Spleen (tissue), 11 donors: ENCODE results near the gene NACAD. TPM values are rescaled to one million over a fixed set of nuclear protein-coding genes. Genes with fewer than 3 reads are reported as not detected.

Experiments
- DNase-seq: peaks from one replicate; pipeline ENCODE4 v3.0.0-alpha.2; 2020
- H3K27ac ChIP-seq, 8 donors: fragments of 200-600 bp; sonication (generic) in 7 of 8; 1 replicate in 4 of 8; 2 replicates in 4 of 8; pipeline versions ENCODE4 v1.5.0 to v1.8.0; 2016 to 2021; ENCODE audit warnings: inconsistent platforms in 4 of 8, mild to moderate bottlenecking in 4 of 8, moderate library complexity in 1 of 8
- H3K27me3 ChIP-seq, 7 donors: fragments of 200-600 bp; sonication (generic) in 6 of 7; replicated peaks in 1 of 7; 1 replicate in 4 of 7; 2 replicates in 3 of 7; pipeline versions ENCODE4 v1.5.0 to v1.8.0; 2016 to 2021; ENCODE audit warnings: inconsistent platforms in 3 of 7, mild to moderate bottlenecking in 1 of 7
- H3K36me3 ChIP-seq, 6 donors: fragments of 200-600 bp; sonication (generic) in 5 of 6; 1 replicate in 4 of 6; 2 replicates in 2 of 6; pipeline versions ENCODE4 v1.5.0 to v1.8.0; 2016 to 2021; ENCODE audit warnings: inconsistent platforms in 2 of 6
- H3K4me1 ChIP-seq, 6 donors: fragments of 200-600 bp; sonication (generic) in 5 of 6; 1 replicate in 3 of 6; 2 replicates in 3 of 6; pipeline versions ENCODE4 v1.5.0 to v1.8.0; 2016 to 2021; ENCODE audit warnings: inconsistent platforms in 3 of 6
- H3K4me3 ChIP-seq, 8 donors: fragments of 200-600 bp; sonication (generic) in 7 of 8; 1 replicate in 4 of 8; 2 replicates in 4 of 8; pipeline versions ENCODE4 v1.5.0 to v1.8.0; 2016 to 2021; ENCODE audit warnings: inconsistent platforms in 4 of 8, mild to moderate bottlenecking in 4 of 8, moderate library complexity in 2 of 8
- H3K9me3 ChIP-seq, 8 donors: fragments of 200-600 bp; sonication (generic) in 7 of 8; 1 replicate in 4 of 8; 2 replicates in 4 of 8; pipeline versions ENCODE4 v1.5.0 to v1.8.0; 2016 to 2021; ENCODE audit warnings: inconsistent platforms in 4 of 8
- CTCF ChIP-seq, 11 experiments: fragments of 200-600 bp in 7 of 11; fragments of 450-650 bp in 4 of 11; sonication (generic) in 4 of 11; IDR thresholded peaks in 8 of 11; conservative IDR thresholded peaks in 3 of 11; 1 replicate in 7 of 11; 2 replicates in 4 of 11; pipeline versions ENCODE4 v1.4.0 to v1.8.0; 2016 to 2021; ENCODE audit warnings: antibody characterized with exemption in 11 of 11, inconsistent platforms in 4 of 11, mild to moderate bottlenecking in 1 of 11
- POLR2A ChIP-seq, 3 donors: fragments of 450-650 bp; IDR thresholded peaks; one replicate each; pipeline ENCODE4 v1.5.1; 2017; ENCODE audit warnings: antibody characterized with exemption in 3 of 3, mild to moderate bottlenecking in 1 of 3
- POLR2AphosphoS5 ChIP-seq, 3 donors: sonication (generic); formaldehyde crosslinking; IDR thresholded peaks; one replicate each; pipeline ENCODE4 v1.5.1; 2017; ENCODE audit warnings: antibody characterized with exemption in 3 of 3
- WGBS, 5 donors: extraction: QIAGEN DNeasy Blood & Tissue Kit in 3 of 5; methylation state at CpG; one replicate each; pipeline versions ENCODE4 v1.1.5 to v1.1.7; 2013 to 2018; 5-methylcytosine and 5-hydroxymethylcytosine counted together
- intact Hi-C: fragments of 100-400 bp; cut with DNase I; formaldehyde crosslinking; loops from one replicate; pipeline ENCODE4 v1.15.0; 2023; ENCODE audit warnings: low total_unique reads
- polyA plus RNA-seq, 3 donors: library from polyadenylated mRNA; stranded (reverse); fragments of 200-250 nt; gene quantifications; one replicate each; pipeline ENCODE4 v1.2.1, GENCODE V29; 2013
- total RNA-seq, 7 donors: library from RNA; depleted of rRNA in 3 of 7; stranded (reverse); fragments of >200 nt in 3 of 7; fragmentation: NEBNext Ultra II Directional in 4 of 7; extraction: Animal tissue kit (Norgen Biotek cat#: 25700) in 4 of 7; gene quantifications; one replicate each; pipeline versions ENCODE4 v1.1.0 to v1.2.1, GENCODE V29; 2016 to 2021
- donor health status: healthy with polysubstance abuse.
- donor health status: DM: no; HTN: no; CAD: no; lungs with moderate emphysema.
- donor health status: DM: no; HTN: no; CAD: no.
- donor health status: Bipolar disorder and iron deficiency.
- donor health status: healthy.
- donor health status: DM: no; HTN: no; CAD: no.
- donor health status: DM: yes; HTN: yes; CAD: no.

Gene NACAD
- total and polyA plus RNA-seq, 10 donors = 0.30 to 6.2 (median 1.7) TPM

- Histone ChIP-seq H3K9me3 (peaks cover 0 to 28% (median 15%) of the 10 kb centered on the region in 8 donors), H3K4me3 (no peak overlapping the region), H3K4me1 (peaks cover 0 to 20% (median 14%) of the 10 kb centered on the region in 6 donors), H3K27ac (no peak overlapping the region), H3K36me3 (no peaks in the 10 kb centered on the region), H3K27me3 (peaks cover 0 to 25% (median 11%) of the 10 kb centered on the region in 7 donors)
- 68 to 79% (median 69%) methylated on average over 7 of the region's 7 CpGs for WGBS, 5 donors
- TF ChIP-seq POLR2A (IDR thresholded peaks at IDR 0.05) (no peak), POLR2AphosphoS5 (IDR thresholded peaks at IDR 0.05) (no peak), CTCF (IDR thresholded peaks at IDR 0.05 in 8 of 11, conservative IDR thresholded peaks at IDR 0.05 in 3 of 11) (no peak)
- intact Hi-C loops = no loop called here
- no peak for DNase-seq
Measured at GRCh38 chr7:45092100-45092930, 3.5 kb upstream of the NACAD start.

- no peak for TF ChIP-seq CTCF (IDR thresholded peaks at IDR 0.05 in 8 of 11, conservative IDR thresholded peaks at IDR 0.05 in 3 of 11)
- no peak for TF ChIP-seq POLR2A (IDR thresholded peaks at IDR 0.05)
- TF ChIP-seq POLR2AphosphoS5 (IDR thresholded peaks at IDR 0.05) = no peak
- Histone ChIP-seq H3K27ac (peak overlapping the region in 3 of 8 donors; percentile 30 to 54 (median 47)), H3K4me1 (peaks cover 0 to 20% (median 14%) of the 10 kb centered on the region in 6 donors), H3K4me3 (peak overlapping the region; percentile 23 to 77 (median 47)), H3K9me3 (peaks cover 0 to 16% (median 10%) of the 10 kb centered on the region in 8 donors), H3K27me3 (peaks cover 0 to 25% (median 11%) of the 10 kb centered on the region in 7 donors), H3K36me3 (no peaks in the 10 kb centered on the region)
- intact Hi-C loops = no loop called here
- peak; percentile 81 for DNase-seq
- 3 to 7% (median 5%) methylated on average over 14 to 22 of the region's 22 CpGs for WGBS, 5 donors
Measured at GRCh38 chr7:45089341-45089891, 647 bp upstream of the NACAD start.

- H3K27me3 ChIP-seq = peaks cover 0 to 25% (median 11%) of the 10 kb centered on the region in 7 donors
- 49 to 62% (median 55%) methylated on average over 21 to 29 of the region's 29 CpGs for WGBS, 5 donors
- H3K27ac ChIP-seq = peak overlapping the region in 7 of 8 donors; percentile 3 to 68 (median 36)
- H3K9me3 ChIP-seq = peaks cover 0 to 5% (median 2%) of the 10 kb centered on the region in 8 donors
- TF ChIP-seq POLR2A (IDR thresholded peaks at IDR 0.05) (no peak), POLR2AphosphoS5 (IDR thresholded peaks at IDR 0.05) (no peak), CTCF (IDR thresholded peaks at IDR 0.05 in 8 of 11, conservative IDR thresholded peaks at IDR 0.05 in 3 of 11) (no peak)
- DNase-seq = peak; percentile 72
- H3K4me1 ChIP-seq = peaks cover 0 to 20% (median 14%) of the 10 kb centered on the region in 6 donors
- H3K4me3 ChIP-seq = peak overlapping the region in 6 of 8 donors; percentile 38 to 77 (median 48)
- intact Hi-C loops = no loop called here
- H3K36me3 ChIP-seq = no peaks in the 10 kb centered on the region
Measured at GRCh38 chr7:45088146-45088701, 545 bp downstream of the NACAD start.
